ENCODE results near the gene PTBP1.
"Not testable (repeated sequence)": the region's sequence is repeated elsewhere in the genome, so short reads cannot be mapped to it uniquely, and the experiment has no call there.

PTBP1 gene

GRCh38 chr19:829129-829758 lies 32.0 kb downstream of the PTBP1 start:
- no peak for TF ChIP-seq POLR2A (IDR thresholded peaks at IDR 0.05; ENCODE audit: low read length)
- TF ChIP-seq GATA1 (IDR thresholded peaks at IDR 0.05; ENCODE audit: low read depth, low read length) = no peak

GRCh38 chr19:831407-832369 lies 34.4 kb downstream of the PTBP1 start:
- DNase-seq = no peak
- no peak for TF ChIP-seq GATA1 (IDR thresholded peaks at IDR 0.05; ENCODE audit: low read depth, low read length)
- no peak for TF ChIP-seq POLR2A (IDR thresholded peaks at IDR 0.05; ENCODE audit: low read length)

More at GRCh38 chr19:829129-829758, 32.0 kb downstream of the PTBP1 start:
- DNase-seq = no peak

GRCh38 chr19:834216-834615 lies 37.0 kb downstream of the PTBP1 start:
- no peak for TF ChIP-seq GATA1 (IDR thresholded peaks at IDR 0.05; ENCODE audit: low read depth, low read length)
- no peak for TF ChIP-seq POLR2A (IDR thresholded peaks at IDR 0.05; ENCODE audit: low read length)

GRCh38 chr19:835210-835810 lies 38.1 kb downstream of the PTBP1 start:
- no peak for DNase-seq
- no peak for TF ChIP-seq POLR2A (IDR thresholded peaks at IDR 0.05; ENCODE audit: low read length)
- TF ChIP-seq GATA1 (IDR thresholded peaks at IDR 0.05; ENCODE audit: low read depth, low read length) = no peak

More at GRCh38 chr19:834216-834615, 37.0 kb downstream of the PTBP1 start:
- no peak for DNase-seq

GRCh38 chr19:840519-841206 lies 43.4 kb downstream of the PTBP1 start, which contains the start of gene PRTN3:
Gene PRTN3, plus strand, starts transcription at chr19:840999. Its CDS starts 10 bp downstream, at chr19:841009.
- no peak for TF ChIP-seq GATA1 (IDR thresholded peaks at IDR 0.05; ENCODE audit: low read depth, low read length)
- no peak for TF ChIP-seq POLR2A (IDR thresholded peaks at IDR 0.05; ENCODE audit: low read length)
- no peak for DNase-seq

- not testable (repeated sequence) for DNase-seq
These were observed 45.5 kb downstream of the PTBP1 start for GRCh38 chr19:842802-843179.

- DNase-seq = no peak
- TF ChIP-seq POLR2A (IDR thresholded peaks at IDR 0.05; ENCODE audit: low read length) = no peak
- no peak for TF ChIP-seq GATA1 (IDR thresholded peaks at IDR 0.05; ENCODE audit: low read depth, low read length)
These were observed 46.1 kb downstream of the PTBP1 start for GRCh38 chr19:843180-843835.

- TF ChIP-seq POLR2A (IDR thresholded peaks at IDR 0.05; ENCODE audit: low read length) (no peak), GATA1 (IDR thresholded peaks at IDR 0.05; ENCODE audit: low read depth, low read length) (no peak)
These were observed 46.7 kb downstream of the PTBP1 start for GRCh38 chr19:843836-844545.

GRCh38 chr19:844546-844971 lies 47.3 kb downstream of the PTBP1 start:
- DNase-seq = no peak
- TF ChIP-seq POLR2A (IDR thresholded peaks at IDR 0.05; ENCODE audit: low read length) (no peak), GATA1 (IDR thresholded peaks at IDR 0.05; ENCODE audit: low read depth, low read length) (no peak)

More at GRCh38 chr19:843836-844545, 46.7 kb downstream of the PTBP1 start:
- DNase-seq = no peak

- no peak for DNase-seq
- TF ChIP-seq POLR2A (IDR thresholded peaks at IDR 0.05; ENCODE audit: low read length) (no peak), GATA1 (IDR thresholded peaks at IDR 0.05; ENCODE audit: low read depth, low read length) (no peak)
These were observed 48.7 kb downstream of the PTBP1 start for GRCh38 chr19:845707-846521.

- DNase-seq = no peak
- TF ChIP-seq GATA1 (IDR thresholded peaks at IDR 0.05; ENCODE audit: low read depth, low read length) (no peak), POLR2A (IDR thresholded peaks at IDR 0.05; ENCODE audit: low read length) (no peak)
These were observed 51.2 kb downstream of the PTBP1 start for GRCh38 chr19:848386-848921.

GRCh38 chr19:849195-849594 lies 51.9 kb downstream of the PTBP1 start:
- DNase-seq = not testable (repeated sequence)
